Heart left ventricle (tissue), 13 donors: Measurements from ENCODE around the gene CUX1.

Source experiments
- POLR2A ChIP-seq, 2 donors: fragments of 450-650 bp; IDR thresholded peaks; one replicate each; pipeline ENCODE4 v1.6.1; 2017; ENCODE audit warnings: antibody characterized with exemption in 2 of 2, mild to moderate bottlenecking in 2 of 2, moderate library complexity in 2 of 2
- TF ChIP-seq, protein P1 (sequence below), 12 donors: fragments of 200-600 bp; sonication (generic) in 4 of 12; IDR thresholded peaks; one replicate each; pipeline versions ENCODE4 v1.5.0 to v1.8.0; 2018 to 2022; ENCODE audit warnings: antibody characterized with exemption in 12 of 12, mild to moderate bottlenecking in 5 of 12
- donor health status: ischemic (EF 13 %, LVEDD 7.1; RV severe dilation, severe dysfunction).
- donor health status: DM: no; HTN: yes; CAD: no.
- donor health status: DM: no; HTN: no; CAD: no.
- donor health status: ischemic (EF 25% LVEDD 6.9; RV normal size, moderate dysfunction).
- donor health status: ischemic (EF 25% LVEDD 5.7; RV mildly dilated, moderate dysfunction).
- donor health status: ischemic (EF 35%, LVEDD 5.7; RV mildly dilated, moderate dysfunction).
- donor health status: nonischemic (EF 11% LVEDD 7.7; RV severe dilation, severe dysfunction).
- donor health status: DM: yes; HTN: yes; CAD: no.
- donor health status: PGD.
- donor health status: ischemic (EF 29% LVEDD 5.4; RV normal size, mild dysfunction).
- donor health status: nonischemic (EF 23%, LVEDD 6.1; RV moderate dilation, normal function).

DNA sequence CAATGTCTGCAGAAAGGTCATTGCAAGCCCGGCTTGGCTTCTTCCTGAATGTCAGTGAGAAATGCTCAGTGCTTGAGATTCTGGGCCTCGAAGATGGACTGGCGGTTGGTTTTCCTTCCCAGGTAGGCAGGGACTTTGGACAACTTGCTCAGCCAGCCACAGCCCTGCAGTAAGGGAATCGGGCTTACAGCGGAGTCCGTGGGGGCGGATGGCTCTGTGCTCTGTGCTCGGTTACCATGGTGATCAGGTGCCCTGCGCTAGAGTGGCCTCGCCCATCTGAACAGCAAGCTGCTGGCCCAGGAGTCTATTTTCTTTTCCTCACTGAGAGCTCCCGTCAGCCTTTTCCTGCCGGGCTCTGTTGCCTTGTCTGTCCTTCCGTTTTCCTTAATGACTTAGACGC is 391.4 kb downstream of the CUX1 start:
- TF ChIP-seq, protein P1, sequence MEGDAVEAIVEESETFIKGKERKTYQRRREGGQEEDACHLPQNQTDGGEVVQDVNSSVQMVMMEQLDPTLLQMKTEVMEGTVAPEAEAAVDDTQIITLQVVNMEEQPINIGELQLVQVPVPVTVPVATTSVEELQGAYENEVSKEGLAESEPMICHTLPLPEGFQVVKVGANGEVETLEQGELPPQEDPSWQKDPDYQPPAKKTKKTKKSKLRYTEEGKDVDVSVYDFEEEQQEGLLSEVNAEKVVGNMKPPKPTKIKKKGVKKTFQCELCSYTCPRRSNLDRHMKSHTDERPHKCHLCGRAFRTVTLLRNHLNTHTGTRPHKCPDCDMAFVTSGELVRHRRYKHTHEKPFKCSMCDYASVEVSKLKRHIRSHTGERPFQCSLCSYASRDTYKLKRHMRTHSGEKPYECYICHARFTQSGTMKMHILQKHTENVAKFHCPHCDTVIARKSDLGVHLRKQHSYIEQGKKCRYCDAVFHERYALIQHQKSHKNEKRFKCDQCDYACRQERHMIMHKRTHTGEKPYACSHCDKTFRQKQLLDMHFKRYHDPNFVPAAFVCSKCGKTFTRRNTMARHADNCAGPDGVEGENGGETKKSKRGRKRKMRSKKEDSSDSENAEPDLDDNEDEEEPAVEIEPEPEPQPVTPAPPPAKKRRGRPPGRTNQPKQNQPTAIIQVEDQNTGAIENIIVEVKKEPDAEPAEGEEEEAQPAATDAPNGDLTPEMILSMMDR (IDR thresholded peaks at IDR 0.05) = no peak
- no peak for TF ChIP-seq POLR2A (IDR thresholded peaks at IDR 0.05)
